Calu3 (cell line): ENCODE data around the gene GPATCH1. TPM values are rescaled to one million over a fixed set of nuclear protein-coding genes. Genes with fewer than 3 reads are reported as not detected.

Experiments
- BruUV-seq: library from RNA; stranded (reverse); fragments of 400-500 nt; replicated peaks from 2 replicates; lab custom pipeline; 2021; lab: Mats Ljungman, UMichigan
- CTCF ChIA-PET: fragments of 300-600 bp; sonication (Branson Sonifier 250); formaldehyde crosslinking; loops from one replicate; lab custom pipeline; 2022; ENCODE audit warnings: antibody characterized with exemption; lab: Charles Lee
- DNase-seq: peaks from one replicate; pipeline ENCODE4 v3.0.0; 2022
- H3K27ac Mint-ChIP-seq: one replicate; pipeline ENCODE4 v1.8.0; 2022; ENCODE audit warnings: mixed read lengths; ENCODE audit not compliant: unreplicated experiment
- H3K27me3 Mint-ChIP-seq: one replicate; pipeline ENCODE4 v1.8.0; 2022; ENCODE audit warnings: mixed read lengths; ENCODE audit not compliant: unreplicated experiment
- H3K36me3 Mint-ChIP-seq: one replicate; pipeline ENCODE4 v1.8.0; 2022; ENCODE audit warnings: mild to moderate bottlenecking, moderate library complexity, mixed read lengths; ENCODE audit not compliant: insufficient read depth, unreplicated experiment
- H3K4me1 Mint-ChIP-seq: one replicate; pipeline ENCODE4 v1.8.0; 2022; ENCODE audit warnings: mild to moderate bottlenecking, low read depth, mixed read lengths; ENCODE audit not compliant: unreplicated experiment
- H3K4me3 Mint-ChIP-seq: one replicate; pipeline ENCODE4 v1.8.0; 2022; ENCODE audit warnings: mild to moderate bottlenecking, low read depth, moderate library complexity, mixed read lengths; ENCODE audit not compliant: unreplicated experiment
- H3K9me3 Mint-ChIP-seq: one replicate; pipeline ENCODE4 v1.8.0; 2022; ENCODE audit warnings: low read depth, mixed read lengths; ENCODE audit not compliant: unreplicated experiment
- intact Hi-C: fragments of 100-400 bp; cut with micrococcal nuclease; formaldehyde crosslinking; loops from one replicate; pipeline ENCODE4 v1.10.0; 2022; ENCODE audit not compliant: unreplicated experiment
- total RNA-seq: library from RNA; stranded (reverse); gene quantifications from 2 replicates; pipeline ENCODE4 v1.2.3, GENCODE V29; 2022
- TF ChIP-seq, protein P1 (sequence below): fragments of 200-600 bp; IDR thresholded peaks from one replicate; pipeline ENCODE4 v1.8.0; 2022; ENCODE audit warnings: antibody characterized with exemption; ENCODE audit not compliant: unreplicated experiment

GPATCH1 gene
- total RNA-seq, 1 experiment from 2014 or later, result 16.3 TPM

GRCh38 chr19:33168528-33168927 is 87.5 kb downstream of the GPATCH1 start:
- Mint-ChIP-seq H3K4me3 (no peak overlapping the region), H3K27me3 (no peaks in the 10 kb centered on the region), H3K36me3 (peaks cover 6% of the 10 kb centered on the region), H3K9me3 (peaks cover 4% of the 10 kb centered on the region), H3K4me1 (peaks cover 12% of the 10 kb centered on the region), H3K27ac (no peak overlapping the region)
- no peak for DNase-seq
- CTCF ChIA-PET, result no interaction called here
- TF ChIP-seq, protein P1, sequence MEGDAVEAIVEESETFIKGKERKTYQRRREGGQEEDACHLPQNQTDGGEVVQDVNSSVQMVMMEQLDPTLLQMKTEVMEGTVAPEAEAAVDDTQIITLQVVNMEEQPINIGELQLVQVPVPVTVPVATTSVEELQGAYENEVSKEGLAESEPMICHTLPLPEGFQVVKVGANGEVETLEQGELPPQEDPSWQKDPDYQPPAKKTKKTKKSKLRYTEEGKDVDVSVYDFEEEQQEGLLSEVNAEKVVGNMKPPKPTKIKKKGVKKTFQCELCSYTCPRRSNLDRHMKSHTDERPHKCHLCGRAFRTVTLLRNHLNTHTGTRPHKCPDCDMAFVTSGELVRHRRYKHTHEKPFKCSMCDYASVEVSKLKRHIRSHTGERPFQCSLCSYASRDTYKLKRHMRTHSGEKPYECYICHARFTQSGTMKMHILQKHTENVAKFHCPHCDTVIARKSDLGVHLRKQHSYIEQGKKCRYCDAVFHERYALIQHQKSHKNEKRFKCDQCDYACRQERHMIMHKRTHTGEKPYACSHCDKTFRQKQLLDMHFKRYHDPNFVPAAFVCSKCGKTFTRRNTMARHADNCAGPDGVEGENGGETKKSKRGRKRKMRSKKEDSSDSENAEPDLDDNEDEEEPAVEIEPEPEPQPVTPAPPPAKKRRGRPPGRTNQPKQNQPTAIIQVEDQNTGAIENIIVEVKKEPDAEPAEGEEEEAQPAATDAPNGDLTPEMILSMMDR, result no peak
- BruUV-seq, result no TSS peak
- intact Hi-C loops, result no loop called here

DNA sequence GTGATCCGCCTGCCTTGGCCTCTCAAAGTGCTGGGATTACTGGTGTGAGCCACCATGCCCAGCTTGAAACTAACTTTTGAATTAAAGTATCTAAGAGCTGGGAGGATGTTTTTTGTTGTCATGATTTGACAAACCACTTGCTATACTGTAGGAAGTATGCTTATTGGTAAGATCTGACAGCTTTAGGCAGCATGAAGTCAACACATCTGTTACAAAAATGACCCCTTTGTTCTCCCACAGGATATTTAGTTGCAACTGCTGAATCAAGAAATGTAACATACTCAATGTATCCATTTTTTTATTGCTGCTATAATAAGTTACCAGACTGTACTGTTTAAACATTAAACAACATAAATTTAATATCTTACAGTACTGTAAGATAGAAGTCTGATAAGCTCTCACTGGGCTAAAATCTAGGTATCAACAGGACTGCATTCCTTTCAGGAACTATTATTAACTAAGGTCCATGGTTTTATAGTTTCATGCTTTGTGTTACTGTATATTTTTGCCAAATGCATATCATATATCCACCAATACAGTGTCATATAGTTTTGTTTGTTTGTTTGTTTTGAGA is 90.3 kb downstream of the GPATCH1 start:
- no peak for DNase-seq

GRCh38 chr19:33171916-33172359 is 91.0 kb downstream of the GPATCH1 start:
- no peak overlapping the region for H3K4me3 Mint-ChIP-seq
- intact Hi-C loops, result no loop called here
- peaks cover 8% of the 10 kb centered on the region for H3K27me3 Mint-ChIP-seq
- no peak for DNase-seq
- CTCF ChIA-PET, result interaction anchor here (1.2 kb wide), 1 partner anchor 12 kb away, joined by 3 read pairs; no protein-coding TSS in a partner anchor
- TF ChIP-seq, protein P1, result no peak
- H3K9me3 Mint-ChIP-seq, result peaks cover 4% of the 10 kb centered on the region
- no TSS peak for BruUV-seq
- H3K4me1 Mint-ChIP-seq, result peaks cover 30% of the 10 kb centered on the region
- H3K27ac Mint-ChIP-seq, result no peak overlapping the region
- H3K36me3 Mint-ChIP-seq, result peaks cover 29% of the 10 kb centered on the region

More for the DNA sequence above, 90.3 kb downstream of the GPATCH1 start:
- H3K27ac Mint-ChIP-seq, result no peak overlapping the region
- peaks cover 2% of the 10 kb centered on the region for H3K27me3 Mint-ChIP-seq
- peaks cover 23% of the 10 kb centered on the region for H3K36me3 Mint-ChIP-seq
- TF ChIP-seq, protein P1, result no peak
- H3K4me3 Mint-ChIP-seq, result no peak overlapping the region
- H3K4me1 Mint-ChIP-seq, result peaks cover 24% of the 10 kb centered on the region
- peaks cover 4% of the 10 kb centered on the region for H3K9me3 Mint-ChIP-seq
- intact Hi-C loops, result no loop called here
- BruUV-seq, result no TSS peak
- CTCF ChIA-PET, result interaction anchor here (0.6 to 1.2 kb wide), 2 partner anchors 13 to 261 kb away, joined by 3 read pairs; no protein-coding TSS in a partner anchor

DNA sequence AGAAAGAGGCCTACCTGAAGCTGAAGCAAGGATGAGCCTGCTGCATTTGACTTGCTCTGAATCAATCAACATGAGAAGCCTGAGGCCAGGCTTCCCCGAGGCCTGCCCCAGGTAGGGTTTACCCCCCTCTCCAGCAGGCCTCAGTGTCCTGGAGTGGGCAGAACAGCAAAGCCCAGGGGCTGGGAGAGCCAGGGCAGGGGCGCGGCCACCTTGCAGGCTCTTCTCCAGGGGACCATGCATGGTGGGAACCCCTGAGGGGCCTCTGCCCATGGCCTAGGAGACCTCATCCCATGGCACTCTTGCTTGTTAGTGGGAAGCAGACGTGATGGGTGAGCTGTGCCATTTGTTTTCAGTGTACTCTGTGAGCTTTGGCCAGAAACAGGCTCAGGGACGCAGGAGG is 93.2 kb downstream of the GPATCH1 start:
- H3K27me3 Mint-ChIP-seq, result peaks cover 15% of the 10 kb centered on the region
- CTCF ChIA-PET, result no interaction called here
- TF ChIP-seq, protein P1, result no peak
- DNase-seq, result no peak
- H3K36me3 Mint-ChIP-seq, result peaks cover 42% of the 10 kb centered on the region
- H3K9me3 Mint-ChIP-seq, result no peaks in the 10 kb centered on the region
- peaks cover 41% of the 10 kb centered on the region for H3K4me1 Mint-ChIP-seq
- H3K4me3 Mint-ChIP-seq, result no peak overlapping the region
- no peak overlapping the region for H3K27ac Mint-ChIP-seq
- intact Hi-C loops, result no loop called here
- no TSS peak for BruUV-seq
